Heart left ventricle (tissue), 13 donors: ENCODE data around the gene SPOPL.
"Not testable (repeated sequence)": the region's sequence is repeated elsewhere in the genome, so short reads cannot be mapped to it uniquely, and the experiment has no call there.

Source experiments
- POLR2A ChIP-seq, 2 donors: fragments of 450-650 bp; IDR thresholded peaks; one replicate each; pipeline ENCODE4 v1.6.1; 2017; ENCODE audit warnings: antibody characterized with exemption in 2 of 2, mild to moderate bottlenecking in 2 of 2, moderate library complexity in 2 of 2
- TF ChIP-seq, protein P1 (sequence below), 12 donors: fragments of 200-600 bp; sonication (generic) in 4 of 12; IDR thresholded peaks; one replicate each; pipeline versions ENCODE4 v1.5.0 to v1.8.0; 2018 to 2022; ENCODE audit warnings: antibody characterized with exemption in 12 of 12, mild to moderate bottlenecking in 5 of 12
- donor health status: ischemic (EF 13 %, LVEDD 7.1; RV severe dilation, severe dysfunction).
- donor health status: DM: no; HTN: yes; CAD: no.
- donor health status: DM: no; HTN: no; CAD: no.
- donor health status: ischemic (EF 25% LVEDD 6.9; RV normal size, moderate dysfunction).
- donor health status: ischemic (EF 25% LVEDD 5.7; RV mildly dilated, moderate dysfunction).
- donor health status: ischemic (EF 35%, LVEDD 5.7; RV mildly dilated, moderate dysfunction).
- donor health status: nonischemic (EF 11% LVEDD 7.7; RV severe dilation, severe dysfunction).
- donor health status: DM: yes; HTN: yes; CAD: no.
- donor health status: PGD.
- donor health status: ischemic (EF 29% LVEDD 5.4; RV normal size, mild dysfunction).
- donor health status: nonischemic (EF 23%, LVEDD 6.1; RV moderate dilation, normal function).

DNA sequence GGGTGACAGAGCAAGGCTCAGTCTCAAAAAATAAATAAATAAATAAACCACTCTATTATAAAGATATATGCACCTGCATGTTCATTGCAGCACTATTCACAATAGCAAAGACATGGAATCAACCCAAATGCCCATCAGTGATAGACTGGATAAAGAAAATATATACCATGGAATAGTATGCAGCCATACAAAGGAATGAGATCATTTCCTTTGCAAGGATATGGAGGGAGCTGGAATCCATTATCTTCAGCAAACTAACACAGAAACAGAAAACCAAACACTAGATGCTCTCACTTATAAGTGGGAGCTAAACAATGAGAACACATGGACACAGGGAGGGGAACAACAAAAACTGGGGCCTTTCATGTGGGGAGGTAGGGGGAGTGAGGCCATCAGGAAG is 18.8 kb upstream of the SPOPL start:
- TF ChIP-seq, protein P1, sequence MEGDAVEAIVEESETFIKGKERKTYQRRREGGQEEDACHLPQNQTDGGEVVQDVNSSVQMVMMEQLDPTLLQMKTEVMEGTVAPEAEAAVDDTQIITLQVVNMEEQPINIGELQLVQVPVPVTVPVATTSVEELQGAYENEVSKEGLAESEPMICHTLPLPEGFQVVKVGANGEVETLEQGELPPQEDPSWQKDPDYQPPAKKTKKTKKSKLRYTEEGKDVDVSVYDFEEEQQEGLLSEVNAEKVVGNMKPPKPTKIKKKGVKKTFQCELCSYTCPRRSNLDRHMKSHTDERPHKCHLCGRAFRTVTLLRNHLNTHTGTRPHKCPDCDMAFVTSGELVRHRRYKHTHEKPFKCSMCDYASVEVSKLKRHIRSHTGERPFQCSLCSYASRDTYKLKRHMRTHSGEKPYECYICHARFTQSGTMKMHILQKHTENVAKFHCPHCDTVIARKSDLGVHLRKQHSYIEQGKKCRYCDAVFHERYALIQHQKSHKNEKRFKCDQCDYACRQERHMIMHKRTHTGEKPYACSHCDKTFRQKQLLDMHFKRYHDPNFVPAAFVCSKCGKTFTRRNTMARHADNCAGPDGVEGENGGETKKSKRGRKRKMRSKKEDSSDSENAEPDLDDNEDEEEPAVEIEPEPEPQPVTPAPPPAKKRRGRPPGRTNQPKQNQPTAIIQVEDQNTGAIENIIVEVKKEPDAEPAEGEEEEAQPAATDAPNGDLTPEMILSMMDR (IDR thresholded peaks at IDR 0.05), result not testable (repeated sequence)
- not testable (repeated sequence) for TF ChIP-seq POLR2A (IDR thresholded peaks at IDR 0.05)
